ENCODE data around the gene ADGRD1.
"Not testable (repeated sequence)": the region's sequence is repeated elsewhere in the genome, so short reads cannot be mapped to it uniquely, and the experiment has no call there.

ADGRD1 gene

DNA sequence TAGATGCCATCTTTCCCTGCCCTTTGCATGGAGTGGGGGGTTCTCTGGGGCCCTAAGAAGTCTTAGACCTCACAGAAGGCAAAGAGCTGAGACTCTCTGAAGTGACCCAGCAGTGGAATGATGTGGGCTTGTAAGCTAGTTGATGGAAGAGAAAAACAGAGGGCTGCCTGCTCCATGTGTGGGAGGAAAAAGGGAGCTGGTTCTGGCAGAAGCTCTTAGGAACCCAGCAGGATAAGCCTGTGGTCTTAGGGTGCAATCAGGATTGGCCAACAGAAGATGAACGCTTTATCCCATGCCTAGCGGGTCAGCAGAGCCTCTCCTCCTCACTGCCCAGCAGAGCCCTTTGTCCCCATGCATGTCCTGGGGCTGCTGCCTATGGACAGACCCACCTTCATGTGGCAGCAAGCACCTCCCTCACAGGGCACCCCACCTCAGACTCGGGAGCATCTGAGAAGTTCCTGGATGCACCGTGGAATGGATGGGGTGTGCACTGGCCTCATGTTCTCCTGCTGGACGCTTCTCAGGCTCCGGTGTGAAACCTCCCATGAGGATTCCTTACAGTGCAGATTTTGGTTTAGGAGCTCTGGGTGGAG is 152.7 kb downstream of the ADGRD1 start:
- no peak for DNase-seq

DNA sequence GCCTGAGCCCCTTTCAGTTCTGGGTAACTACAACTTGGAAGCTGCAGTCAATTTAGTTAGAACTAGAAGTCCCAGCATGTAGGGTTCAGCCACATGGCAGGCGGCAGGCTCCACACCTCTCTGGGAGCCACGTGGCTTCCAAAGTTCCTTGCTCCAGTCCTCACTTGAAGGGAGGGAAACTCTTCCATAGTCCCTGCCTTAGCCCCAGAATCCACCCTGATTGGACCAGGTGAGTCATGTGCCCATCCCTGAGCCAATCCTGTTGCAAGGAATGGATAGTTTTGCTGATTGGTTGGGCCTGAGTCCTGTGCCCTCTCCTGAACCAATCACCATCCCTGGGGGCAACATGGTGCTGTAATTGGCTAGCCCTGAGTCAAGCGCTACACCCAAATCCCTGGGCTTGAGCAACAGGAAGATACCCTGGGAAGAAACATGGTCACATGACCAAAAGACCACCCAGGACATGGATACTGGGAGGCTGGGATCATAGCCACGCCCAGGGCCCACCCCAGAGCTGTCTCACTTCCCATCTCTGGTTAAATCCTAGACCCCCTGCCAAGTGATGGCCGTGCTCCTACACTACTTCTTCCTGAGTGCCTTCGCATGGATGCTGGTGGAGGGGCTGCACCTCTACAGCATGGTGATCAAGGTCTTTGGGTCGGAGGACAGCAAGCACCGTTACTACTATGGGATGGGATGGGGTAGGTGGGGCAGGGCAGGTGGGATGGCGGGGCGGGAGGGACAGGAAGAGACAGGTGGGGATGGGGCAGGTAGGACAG is 154.7 kb downstream of the ADGRD1 start:
- DNase-seq: no peak

DNA sequence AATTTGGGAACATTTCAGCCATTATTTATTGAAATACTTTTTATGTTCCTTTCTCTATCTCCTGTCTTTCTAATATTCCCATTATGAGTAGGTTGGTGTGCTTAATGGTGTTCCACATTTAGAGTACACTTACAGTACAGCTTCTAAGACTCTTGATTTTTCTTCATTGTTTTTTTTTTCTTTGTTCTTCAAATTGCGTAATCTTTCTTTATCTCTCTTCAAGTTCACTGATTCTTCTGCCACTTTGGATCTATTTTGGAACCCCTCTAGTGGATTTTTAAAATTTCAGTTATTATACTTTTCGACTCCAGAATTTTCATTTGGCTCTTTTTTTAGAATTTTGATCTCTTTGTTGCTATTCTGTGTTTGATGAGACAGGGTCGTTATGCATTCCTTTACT is 157.7 kb downstream of the ADGRD1 start:
- DNase-seq: no peak

DNA sequence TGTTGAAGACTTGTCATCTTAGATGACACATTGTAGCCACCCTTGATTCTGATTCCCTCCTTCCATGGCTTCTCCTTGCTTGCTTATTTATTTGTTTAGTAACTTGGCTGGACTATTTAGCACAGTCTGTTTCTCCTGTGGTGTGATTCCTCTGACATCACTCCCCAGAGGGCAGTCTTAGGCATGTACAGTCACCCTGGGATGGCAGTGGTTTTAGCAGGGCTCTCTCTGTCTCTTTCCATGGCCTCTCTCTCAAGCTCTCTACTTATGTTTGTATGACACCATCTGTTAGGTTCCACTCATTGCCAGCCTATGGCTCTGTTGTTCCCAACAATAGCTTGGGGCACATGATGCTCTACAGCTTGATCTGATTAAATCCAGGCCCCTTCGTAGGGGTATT is 158.3 kb downstream of the ADGRD1 start:
- peak; percentile 11 for DNase-seq

DNA sequence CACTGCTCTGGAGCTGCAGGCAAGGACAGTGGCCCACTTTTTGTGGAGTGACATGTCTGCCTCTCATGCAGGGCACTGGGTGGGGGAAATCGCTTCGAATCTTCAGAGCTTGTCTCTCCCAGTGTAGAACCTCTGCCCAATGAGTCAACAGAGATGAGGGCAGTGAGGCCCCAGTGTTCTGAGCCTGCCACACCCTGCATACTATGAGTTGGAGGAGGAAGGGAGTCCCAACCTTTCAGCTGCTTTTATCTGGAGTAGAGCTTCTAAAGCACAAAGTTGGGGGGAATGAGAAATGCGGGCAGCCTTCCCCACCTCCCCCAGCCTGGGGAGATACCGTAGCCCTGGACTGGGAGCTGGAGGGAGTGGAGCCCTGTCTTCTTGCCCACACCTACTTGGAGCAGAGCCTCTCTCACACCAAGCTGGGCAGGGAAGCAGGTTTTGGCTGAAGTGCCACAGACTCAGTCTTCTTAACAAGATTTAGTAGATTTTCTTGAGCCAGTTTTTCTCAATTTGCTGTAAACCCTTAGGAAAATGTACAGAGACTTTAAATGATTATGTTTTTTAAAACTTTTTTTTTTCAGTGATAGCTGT is 159.1 kb downstream of the ADGRD1 start:
- peak; percentile 5 for DNase-seq

DNA sequence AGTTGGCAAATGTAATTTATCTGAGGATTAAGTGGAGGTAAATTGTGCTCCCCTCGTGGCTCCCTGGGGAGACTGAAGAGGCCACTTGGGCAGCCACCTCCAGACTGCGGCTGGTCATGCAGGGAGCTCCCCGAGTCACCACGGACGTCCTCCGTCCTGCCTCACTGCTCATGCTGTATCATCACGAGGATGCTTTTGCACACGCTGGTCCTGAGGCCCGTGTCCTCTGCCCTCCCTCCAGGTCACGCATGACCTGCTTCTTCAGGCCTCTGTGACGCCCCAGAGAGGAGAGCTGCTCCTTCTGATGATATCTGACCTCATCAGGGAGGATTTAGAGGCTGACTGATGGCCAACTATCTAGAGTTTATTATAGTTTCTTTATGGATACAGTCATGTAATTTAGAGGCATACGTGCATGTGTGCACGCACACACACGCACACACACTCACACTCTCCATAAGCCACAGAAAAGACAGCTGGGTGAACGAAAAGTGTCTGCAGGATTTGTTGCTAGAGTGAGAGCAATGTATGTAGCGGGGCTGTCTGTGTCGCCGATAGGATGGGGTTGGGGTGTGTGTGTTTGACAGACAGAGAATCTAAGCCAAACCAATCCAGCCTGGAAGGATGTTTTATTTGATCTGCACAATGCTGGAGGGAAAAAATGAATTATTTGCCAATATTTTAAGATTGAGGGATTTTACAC is 160.0 kb downstream of the ADGRD1 start:
- DNase-seq: peak; percentile 35

DNA sequence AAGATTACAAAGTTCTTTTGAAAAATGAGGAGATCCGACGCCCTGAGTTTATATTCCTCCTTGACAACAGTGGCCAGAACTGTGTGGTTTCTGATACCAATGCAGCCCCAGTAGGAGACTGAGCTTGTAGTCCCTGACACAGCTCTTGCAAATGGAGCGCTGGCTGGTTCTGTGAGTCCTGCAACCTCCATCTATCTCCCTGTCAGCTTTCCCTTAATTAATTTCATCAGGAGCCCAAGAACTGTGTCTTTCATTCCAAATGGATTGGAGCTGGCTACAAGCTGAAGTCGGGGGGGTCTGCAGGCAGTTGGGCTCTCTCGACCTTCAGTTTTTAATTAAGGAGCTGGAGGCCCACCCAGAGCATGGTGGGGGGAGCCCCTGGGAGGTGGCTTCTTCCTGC is 160.6 kb downstream of the ADGRD1 start:
- DNase-seq: peak; percentile 58

DNA sequence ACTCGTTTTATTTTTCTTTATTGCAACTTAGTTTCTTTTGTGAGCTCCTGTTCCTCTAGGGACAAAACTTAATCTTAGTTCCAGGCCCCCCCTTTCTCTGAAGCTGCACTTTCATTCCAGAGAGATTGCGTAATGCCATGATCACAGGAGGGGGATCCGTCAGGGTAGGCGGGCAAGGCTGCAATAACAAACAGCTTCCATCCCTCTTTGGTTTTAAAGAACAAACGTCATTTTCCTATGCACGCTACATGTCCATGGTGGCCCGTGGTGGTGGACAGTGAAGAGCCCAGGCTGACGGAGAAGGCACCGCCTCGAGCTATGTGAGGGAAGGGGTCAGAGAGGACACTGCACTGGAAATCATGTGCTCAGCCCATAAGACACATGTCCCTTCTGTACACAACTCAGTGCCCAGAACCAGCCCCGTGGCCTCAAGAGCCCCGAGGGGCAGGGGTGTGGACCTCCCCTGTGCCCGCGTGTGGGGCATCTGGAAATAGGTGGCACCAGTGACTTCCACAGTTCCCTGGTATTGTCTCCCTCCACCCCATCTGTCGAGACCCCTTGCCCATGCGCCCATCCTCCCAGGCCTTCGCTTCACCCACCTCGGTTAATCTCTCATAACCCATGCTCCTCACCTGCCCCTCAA is 161.4 kb downstream of the ADGRD1 start:
- peak; percentile 45 for DNase-seq

DNA sequence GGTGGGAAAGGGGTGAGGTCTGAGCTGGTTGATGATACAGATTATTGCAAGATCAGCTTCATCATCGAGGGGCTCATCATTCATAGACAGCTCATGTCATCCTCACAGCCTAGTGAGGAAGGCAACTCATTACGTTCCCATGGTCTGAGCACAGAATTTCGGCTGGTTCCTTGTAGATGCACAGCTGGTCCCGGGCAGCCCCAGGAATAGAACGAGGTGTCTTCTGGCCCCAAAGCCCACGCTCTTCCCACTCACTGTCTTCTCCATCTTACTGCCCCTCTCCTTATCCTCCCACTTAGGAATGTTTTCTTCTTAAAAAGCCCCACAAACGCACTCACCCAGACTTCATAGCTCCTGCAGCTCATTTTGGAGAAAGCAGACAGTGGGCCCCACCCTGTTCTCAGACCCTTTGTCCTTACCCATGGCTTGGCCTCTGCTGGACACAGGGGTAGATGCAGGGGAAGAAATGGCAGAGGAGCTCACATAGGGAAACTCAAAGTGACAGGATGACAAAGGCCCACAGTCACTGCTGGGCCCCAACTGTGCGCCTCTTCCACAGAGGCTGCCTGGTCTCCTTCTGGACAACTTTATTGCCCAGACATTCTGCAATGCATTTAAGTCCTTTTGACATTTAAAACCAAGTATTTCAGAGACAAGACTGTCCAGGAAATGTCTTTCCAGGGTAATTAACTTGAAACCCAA is 162.2 kb downstream of the ADGRD1 start:
- DNase-seq: no peak

DNA sequence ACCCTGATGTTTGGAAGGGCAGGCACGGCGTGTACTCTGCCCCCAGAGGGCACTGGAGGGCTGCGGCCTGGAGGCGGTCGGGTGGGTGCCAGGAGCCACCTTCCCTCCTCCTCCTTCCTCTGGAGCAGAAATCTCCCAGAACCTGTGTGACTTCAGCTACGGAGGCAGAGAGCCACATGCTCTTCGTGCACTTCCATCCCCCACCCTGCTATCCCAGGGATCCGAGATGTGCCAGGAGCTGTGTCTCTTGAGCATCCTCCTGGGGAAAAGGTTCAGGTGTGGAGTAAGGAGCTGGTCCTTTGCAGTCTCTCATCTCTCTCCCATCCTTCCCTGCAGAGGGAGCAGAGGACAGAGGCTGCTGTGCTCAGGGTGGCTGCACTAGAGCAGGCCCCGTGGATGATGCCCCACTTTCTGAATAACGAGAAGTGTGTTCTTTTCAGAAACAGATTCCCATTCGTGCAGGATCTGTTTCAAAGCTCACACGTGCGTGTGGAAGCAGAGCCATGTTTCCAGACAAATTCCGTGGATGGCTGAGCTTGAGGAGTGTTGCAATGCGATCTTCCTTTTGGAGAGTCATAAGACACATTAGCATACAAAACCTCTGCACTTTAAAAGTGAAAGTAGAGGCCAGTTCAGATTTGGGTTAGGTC is 162.9 kb downstream of the ADGRD1 start:
- peak; percentile 32 for DNase-seq

DNA sequence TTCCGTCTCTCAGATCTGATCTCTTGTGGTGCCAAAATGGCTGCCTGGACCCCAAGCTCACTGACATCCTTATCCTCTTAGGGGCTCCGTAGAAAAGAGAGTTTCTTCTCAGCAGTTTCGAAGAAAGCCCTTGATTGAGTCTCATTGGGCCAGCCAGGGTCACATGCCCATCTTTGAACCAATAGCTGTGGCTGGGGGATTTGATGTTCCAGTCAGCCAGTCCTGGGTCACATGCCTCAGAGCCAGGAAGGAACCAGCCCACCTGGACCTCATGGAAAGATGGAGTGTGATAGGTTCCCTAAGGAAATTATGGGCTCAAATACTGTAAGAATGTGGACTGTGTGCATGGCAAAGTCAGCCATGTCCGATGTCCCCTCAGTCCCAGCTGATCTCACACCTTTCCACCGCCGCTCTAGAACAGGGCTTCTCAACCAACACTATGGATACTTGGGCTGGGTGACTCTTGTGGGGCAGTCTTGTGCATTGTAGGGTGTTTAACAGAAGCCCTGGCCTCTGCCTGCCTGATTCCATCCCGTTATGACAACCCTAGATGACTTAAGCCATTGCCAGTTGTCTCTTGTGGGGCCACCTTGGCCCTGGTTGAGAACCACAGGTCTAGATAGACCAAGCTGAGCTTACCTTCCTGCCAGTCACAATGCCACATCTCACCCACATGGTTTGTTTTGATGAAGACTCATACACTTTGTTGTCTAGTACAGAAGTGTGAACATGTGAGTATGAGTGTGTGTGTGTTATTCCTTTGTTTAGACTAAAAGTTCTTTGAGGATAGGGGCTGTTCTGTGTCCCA is 163.9 kb downstream of the ADGRD1 start:
- DNase-seq: no peak

DNA sequence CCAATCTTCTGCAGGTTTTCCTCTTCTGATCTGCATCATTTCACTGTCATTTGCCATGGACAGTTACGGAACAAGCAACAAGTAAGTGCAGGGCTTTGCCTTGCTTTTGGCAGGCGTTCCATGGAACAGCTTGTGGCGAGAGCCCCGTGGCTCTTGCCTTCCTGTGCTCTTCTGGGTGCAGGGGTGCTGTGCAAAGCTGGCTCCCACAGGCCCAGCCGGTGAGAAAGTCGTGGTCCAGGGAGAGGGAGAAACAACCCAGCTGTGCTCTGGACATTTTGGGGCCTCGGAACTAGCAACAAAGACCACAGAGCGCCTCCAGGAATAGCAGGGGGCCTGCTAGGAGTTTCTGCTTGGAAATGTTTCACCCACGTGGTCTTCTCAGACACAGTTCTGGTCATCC is 164.7 kb downstream of the ADGRD1 start:
- no peak for DNase-seq

DNA sequence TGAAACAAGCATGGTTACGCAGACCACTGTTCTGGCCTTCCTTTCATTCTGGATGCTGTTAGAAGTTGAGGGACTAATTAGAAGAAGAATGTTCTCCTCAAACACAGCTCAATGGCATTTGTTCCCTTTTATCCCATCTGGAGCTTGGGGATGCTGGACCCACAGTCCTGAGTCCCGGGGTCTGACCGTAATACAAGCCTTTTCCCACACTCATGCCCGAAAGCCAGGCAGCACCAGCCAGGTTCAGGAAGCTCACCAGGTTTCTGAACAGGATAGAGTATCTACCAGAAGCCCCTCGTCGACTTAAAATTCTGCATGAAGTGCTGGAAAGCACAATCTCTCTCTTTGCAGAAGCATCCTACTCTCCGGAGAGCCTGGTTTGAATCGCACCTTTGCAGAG is 165.6 kb downstream of the ADGRD1 start:
- not testable (repeated sequence) for DNase-seq

DNA sequence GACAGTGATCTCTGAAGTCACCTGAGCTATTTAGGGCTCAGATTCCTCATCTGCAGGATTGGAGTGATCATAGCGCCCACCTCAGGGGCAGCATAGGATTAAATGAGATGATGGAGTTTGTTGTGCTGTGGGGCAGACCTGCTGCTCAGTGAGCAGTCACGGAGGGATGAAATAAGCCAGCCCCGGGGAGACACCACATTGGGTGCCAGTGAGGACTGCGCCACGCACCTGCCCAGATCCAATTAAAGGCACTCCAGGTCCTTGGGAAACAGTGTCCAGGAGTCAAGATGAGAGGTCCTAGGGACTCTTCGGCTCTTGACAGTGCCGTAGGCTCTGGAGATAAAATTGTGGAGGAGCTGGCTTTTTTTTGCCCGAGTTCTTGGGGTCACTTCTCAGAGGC is 166.2 kb downstream of the ADGRD1 start:
- DNase-seq: no peak

DNA sequence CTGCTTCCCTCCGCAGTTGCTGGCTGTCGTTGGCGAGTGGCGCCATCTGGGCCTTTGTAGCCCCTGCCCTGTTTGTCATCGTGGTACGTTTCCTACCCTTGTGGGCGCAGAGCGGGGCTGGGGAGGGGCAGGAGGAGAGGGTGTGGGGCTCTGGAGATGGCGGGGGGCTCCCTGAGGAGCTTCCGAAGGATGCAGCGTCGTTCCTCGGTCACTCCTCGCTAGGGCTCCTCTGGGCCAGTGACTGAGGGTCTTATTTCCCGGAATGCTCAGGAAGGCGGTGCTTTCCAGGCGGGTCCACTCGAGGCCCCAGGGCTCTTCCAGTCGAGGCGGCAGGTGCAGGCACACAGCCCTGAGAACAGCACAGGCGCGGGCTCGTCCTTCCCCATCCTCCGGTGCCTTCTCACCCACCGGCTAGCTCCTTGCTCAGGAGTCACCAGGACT is 167.1 kb downstream of the ADGRD1 start:
- DNase-seq: no peak

DNA sequence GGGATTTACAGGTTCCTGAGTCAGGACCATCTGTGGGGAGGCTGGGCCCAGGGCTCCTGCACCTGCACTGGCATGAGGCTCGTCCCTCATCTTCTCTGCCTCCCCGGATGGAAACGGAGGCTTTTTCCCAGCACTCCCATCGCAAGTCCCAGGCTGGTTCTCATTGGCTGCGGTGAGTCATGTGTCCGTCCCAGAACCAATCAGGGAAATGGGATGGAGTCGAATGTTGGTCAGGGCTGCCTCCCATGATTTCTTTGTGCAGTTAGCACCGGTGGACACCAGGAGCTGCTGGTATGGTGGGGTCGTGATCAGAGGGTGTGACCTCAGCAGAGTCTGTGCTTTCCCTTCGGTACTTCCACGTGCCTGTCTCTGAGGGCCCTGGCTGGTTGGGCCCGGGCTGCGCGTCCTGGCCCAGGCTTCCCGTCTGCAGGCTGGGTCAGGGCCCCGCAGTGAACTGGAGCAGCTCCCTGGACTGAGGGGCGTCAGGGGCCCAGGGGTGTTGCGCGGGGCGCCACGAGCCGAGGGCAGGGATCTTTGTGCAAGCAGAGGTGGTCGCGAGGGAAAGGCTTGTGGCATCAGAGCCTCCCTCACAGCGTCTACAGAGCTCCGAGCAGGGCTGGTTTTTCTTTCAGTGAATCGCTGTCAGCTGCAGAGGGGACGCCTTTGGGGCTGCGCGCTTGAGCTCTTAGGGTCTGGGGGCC is 168.1 kb downstream of the ADGRD1 start:
- no peak for DNase-seq

DNA sequence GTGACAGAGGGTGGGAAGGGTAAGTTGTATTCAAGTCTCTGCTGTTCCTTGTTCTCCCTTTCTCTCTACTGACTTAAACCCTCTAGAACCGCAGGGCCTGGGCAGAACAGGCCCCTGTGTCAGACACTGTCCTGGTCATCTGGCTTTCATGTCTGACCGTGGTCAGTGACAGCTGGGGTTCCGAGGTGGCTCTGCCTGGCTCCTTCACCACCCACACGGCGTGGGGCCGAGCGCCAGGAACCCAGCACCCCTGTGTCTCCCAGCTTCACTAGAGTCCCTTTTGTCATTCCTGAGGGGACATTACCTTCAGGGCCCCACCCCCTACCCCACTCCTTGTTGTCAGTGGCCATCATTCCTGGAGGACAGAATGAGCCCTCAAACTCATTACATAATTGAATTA is 168.9 kb downstream of the ADGRD1 start:
- DNase-seq: no peak

DNA sequence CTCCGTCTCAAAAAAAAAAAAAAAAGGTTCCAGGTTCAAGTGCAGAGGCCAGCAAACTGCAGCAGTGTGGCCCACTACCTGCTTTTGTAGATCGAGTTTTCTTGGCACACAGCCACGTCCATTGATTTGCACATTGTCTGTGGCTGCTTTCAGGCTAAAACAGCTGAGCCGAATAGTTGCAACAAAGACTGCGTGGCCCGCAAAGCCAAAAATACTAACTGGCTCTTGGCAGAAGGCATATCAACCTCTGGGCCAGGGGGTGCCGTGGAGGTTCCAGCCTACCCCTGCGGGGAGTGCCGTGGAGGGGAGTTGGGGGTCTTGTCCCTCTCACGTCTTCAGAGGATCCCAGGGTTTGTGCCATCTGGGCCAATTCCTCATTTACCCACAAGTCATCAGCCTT is 170.1 kb downstream of the ADGRD1 start:
- no peak for DNase-seq

DNA sequence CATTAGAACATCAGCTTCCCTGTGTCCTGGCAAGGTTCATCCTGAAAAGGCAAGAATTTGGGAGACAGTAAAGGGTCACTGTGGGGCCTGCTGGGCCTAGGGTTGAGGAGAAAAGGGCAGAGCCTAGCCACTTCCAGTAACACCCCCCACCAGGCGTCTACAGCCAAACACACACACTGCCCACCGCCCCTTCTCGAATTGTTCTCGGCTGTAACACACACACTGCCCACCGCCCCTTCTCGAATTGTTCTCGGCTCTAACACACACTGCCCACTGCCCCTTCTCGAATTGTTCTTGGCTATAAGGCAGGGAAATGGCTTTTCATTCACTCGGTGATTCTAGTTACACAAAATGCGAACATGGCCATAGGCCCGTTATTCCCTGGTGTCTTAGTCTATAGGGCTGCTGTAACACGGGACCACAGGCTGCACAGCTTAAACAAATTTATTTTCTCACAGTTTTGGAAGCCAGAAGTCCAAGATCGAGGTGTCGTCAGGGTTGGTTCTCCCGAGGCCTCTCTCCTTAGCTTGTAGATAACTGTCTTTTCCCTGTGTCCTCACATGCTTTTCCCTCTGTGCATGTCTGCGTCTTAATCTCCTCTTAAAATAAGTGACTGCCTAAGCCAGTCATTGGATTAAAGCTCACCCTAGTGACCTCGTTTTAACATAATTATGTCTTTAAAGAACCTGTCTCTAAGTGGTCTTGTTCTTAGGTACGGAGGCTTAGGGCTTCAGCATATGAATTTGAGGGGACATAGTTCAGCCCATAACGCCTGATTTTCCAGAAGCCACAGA is 171.0 kb downstream of the ADGRD1 start:
- DNase-seq: no peak
